Ectodermal cell (in vitro differentiated cells): ENCODE results near the gene CACNA1I.

Source experiments
- H3K27ac ChIP-seq: 2 replicates; pipeline ENCODE4 v1.7.0; 2013; ENCODE audit warnings: mild to moderate bottlenecking, low read depth, low read length; ENCODE audit not compliant: insufficient read depth, poor library complexity, severe bottlenecking
- H3K27me3 ChIP-seq: 2 replicates; pipeline ENCODE4 v1.7.0; 2013; ENCODE audit warnings: mild to moderate bottlenecking, low read length; ENCODE audit not compliant: insufficient read depth, control insufficient read depth, poor library complexity, severe bottlenecking
- H3K36me3 ChIP-seq: one replicate; pipeline ENCODE4 v1.7.0; 2013; ENCODE audit warnings: low read length; ENCODE audit not compliant: control insufficient read depth, insufficient read depth
- H3K4me1 ChIP-seq: one replicate; pipeline ENCODE4 v1.7.0; 2013; ENCODE audit warnings: low read length; ENCODE audit not compliant: control insufficient read depth, insufficient read depth
- H3K4me3 ChIP-seq: 2 replicates; pipeline ENCODE4 v1.7.0; 2013; ENCODE audit warnings: low read depth, low read length, control low read depth; ENCODE audit not compliant: insufficient read depth
- H3K9me3 ChIP-seq: 2 replicates; pipeline ENCODE4 v1.7.0; 2013; ENCODE audit warnings: mild to moderate bottlenecking, low read length, moderate library complexity; ENCODE audit not compliant: control insufficient read depth
- WGBS, 2 experiments: methylation state at CpG; one replicate each; pipeline ENCODE4 v1.1.7; 2013; ENCODE audit warnings: missing lambda C conversion rate in 2 of 2; 5-methylcytosine and 5-hydroxymethylcytosine counted together

The CACNA1I gene

DNA sequence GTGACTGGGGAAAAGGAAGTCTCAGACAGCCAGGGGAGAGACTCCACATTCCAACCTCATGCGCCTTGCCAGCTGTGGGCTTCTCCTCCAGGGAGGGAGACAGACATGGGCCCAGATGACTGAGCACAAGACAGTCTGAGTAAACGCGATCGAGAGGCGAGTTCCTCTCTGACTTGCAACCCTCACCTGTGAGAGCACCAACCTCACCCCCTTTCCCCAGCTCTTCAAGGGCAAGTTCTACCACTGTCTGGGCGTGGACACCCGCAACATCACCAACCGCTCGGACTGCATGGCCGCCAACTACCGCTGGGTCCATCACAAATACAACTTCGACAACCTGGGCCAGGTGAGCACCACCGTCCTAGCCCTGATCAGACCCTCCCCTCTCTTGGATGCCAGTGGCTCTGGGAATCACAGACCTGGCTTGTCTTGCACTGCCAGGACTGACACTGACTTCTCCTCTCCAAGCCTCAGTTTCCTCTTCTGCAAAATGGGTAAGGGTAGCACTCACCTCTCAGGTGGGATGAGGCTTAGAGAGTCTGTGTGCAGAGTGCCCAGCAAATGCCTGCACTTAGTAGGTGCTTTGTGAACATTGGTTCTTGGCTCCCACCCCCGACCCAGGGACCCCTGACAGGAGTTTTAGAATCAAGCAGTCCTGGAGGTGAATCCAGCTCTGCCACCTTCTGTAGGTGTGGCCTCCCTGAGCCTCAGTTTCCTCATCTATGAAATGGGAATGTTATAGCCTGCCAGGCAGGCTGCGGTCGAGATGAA lies 95.3 kb downstream of the CACNA1I start:
- peaks cover 35% of the 10 kb centered on the region for H3K27me3 ChIP-seq
- no peak overlapping the region for H3K4me3 ChIP-seq
- peaks cover 13% of the 10 kb centered on the region for H3K4me1 ChIP-seq
- 94 to 95% methylated on average over 16 of the region's 16 CpGs for WGBS, 2 experiments
- H3K9me3 ChIP-seq: no peaks in the 10 kb centered on the region
- H3K27ac ChIP-seq: no peak overlapping the region
- no peaks in the 10 kb centered on the region for H3K36me3 ChIP-seq

DNA sequence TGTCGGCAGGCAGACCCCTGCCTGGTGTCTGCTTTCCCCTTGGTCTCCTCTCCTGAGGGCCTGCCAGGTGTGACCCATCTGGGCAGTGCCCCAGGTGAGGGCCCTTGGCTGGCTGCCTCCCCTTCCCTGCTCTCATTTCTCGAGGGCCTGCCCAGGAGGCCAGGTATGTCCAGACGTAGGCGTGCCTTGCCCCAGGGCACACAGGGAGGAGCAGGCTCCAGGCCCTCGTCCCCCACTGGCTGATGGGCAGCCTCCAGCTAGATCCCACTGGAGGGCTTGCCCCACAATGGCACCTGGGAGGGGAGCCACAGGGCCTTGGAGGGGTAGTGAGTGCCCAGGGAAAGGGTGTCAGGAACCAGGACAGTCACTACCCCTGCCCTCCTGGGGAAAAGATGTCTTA lies 95.9 kb downstream of the CACNA1I start:
- Histone ChIP-seq H3K27me3 (peaks cover 29% of the 10 kb centered on the region), H3K27ac (no peak overlapping the region), H3K4me3 (no peak overlapping the region), H3K4me1 (peaks cover 13% of the 10 kb centered on the region), H3K9me3 (no peaks in the 10 kb centered on the region), H3K36me3 (no peaks in the 10 kb centered on the region)
- WGBS, 2 experiments: 85 to 86% methylated on average over 5 of the region's 5 CpGs

DNA sequence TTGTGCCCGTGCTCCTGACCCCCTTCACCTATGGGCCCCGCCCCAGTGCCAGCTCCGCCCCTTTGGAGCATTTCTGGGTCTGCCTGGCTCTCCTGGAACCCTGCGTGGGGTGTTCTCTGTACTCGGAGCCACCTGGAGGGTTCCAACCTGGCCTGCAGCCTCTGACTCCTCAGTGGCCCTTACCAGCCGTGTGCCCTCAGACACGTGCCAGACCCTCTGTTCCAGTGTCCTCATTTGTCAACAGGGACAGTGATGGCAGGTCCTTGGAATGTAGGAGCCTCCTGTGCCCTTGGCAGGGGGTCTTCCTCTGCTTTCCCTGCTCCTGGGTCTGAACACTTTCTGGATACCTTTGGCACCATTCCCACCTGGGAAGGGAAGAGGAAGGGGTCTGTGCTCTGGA lies 96.4 kb downstream of the CACNA1I start:
- Histone ChIP-seq H3K36me3 (no peaks in the 10 kb centered on the region), H3K4me1 (peaks cover 13% of the 10 kb centered on the region), H3K9me3 (no peaks in the 10 kb centered on the region), H3K4me3 (no peak overlapping the region), H3K27me3 (peaks cover 25% of the 10 kb centered on the region), H3K27ac (no peak overlapping the region)
- WGBS, 2 experiments: 70 to 74% methylated on average over 7 of the region's 7 CpGs

DNA sequence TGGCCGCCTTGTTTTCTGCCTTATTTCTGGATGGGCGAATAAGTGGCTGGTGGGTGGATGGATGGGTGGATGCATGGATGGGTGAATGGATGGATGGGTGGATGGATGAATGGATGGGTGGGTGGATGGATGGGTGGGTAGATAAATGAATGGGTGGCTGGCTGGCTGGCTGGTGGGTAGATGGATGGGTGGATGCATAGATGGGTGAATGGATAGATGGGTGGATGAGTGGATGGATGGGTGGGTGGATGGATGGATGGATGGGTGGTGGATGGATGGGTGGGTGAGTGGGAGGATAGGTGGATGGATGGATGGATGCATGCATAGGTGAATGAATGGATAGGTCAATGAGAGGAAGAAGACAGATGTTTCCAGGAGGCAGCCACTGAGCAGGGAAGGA lies 98.9 kb downstream of the CACNA1I start:
- H3K27ac ChIP-seq: no peak overlapping the region
- H3K36me3 ChIP-seq: no peaks in the 10 kb centered on the region
- 97 to 99% methylated on average over 2 of the region's 2 CpGs for WGBS, 2 experiments
- H3K4me3 ChIP-seq: no peak overlapping the region
- H3K27me3 ChIP-seq: no peaks in the 10 kb centered on the region
- no peaks in the 10 kb centered on the region for H3K9me3 ChIP-seq
- no peaks in the 10 kb centered on the region for H3K4me1 ChIP-seq

DNA sequence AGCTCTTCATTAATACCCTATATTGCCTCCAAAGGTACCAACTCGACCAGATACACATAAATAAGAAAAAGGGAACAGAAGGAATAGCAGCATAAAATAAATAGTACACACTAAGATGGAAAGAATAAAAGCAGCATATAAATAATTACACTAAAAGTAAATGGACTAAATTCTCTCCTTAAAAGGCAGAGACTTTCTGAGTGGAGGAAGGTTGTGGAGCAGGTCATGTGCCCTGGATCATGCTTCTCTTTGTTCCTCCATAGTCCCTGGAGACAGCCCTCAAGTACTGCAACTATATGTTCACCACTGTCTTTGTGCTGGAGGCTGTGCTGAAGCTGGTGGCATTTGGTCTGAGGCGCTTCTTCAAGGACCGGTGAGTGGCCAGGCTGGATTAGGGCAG lies 101.4 kb downstream of the CACNA1I start:
- Histone ChIP-seq H3K9me3 (no peaks in the 10 kb centered on the region), H3K4me3 (no peak overlapping the region), H3K27ac (no peak overlapping the region), H3K27me3 (no peaks in the 10 kb centered on the region), H3K36me3 (no peaks in the 10 kb centered on the region), H3K4me1 (no peaks in the 10 kb centered on the region)
- WGBS, 2 experiments: 96 to 98% methylated on average over 2 of the region's 3 CpGs

DNA sequence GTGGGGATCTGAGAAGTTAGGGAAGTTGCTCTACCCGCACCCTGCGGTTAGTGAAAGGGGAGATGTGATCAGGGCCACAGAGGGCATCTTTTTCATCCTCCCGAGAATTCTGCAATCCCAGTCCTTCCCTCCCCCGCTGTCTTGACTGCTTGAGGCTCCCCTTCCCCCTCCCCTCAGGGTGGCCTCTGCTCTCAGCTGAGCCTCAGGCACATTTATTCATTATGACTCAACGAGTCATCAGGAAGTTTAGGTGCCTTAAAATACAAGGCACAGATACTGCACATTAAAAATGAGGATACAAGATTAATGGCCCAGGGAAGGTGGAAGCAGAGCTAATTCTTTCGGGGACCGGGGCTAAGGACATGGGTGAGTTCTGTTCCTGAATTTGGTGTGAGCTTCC lies 104.0 kb downstream of the CACNA1I start:
- WGBS, 2 experiments: 64 to 69% methylated on average over 7 of the region's 7 CpGs
- Histone ChIP-seq H3K36me3 (no peaks in the 10 kb centered on the region), H3K27ac (no peak overlapping the region), H3K4me3 (no peak overlapping the region), H3K4me1 (no peaks in the 10 kb centered on the region), H3K27me3 (no peaks in the 10 kb centered on the region), H3K9me3 (no peaks in the 10 kb centered on the region)

DNA sequence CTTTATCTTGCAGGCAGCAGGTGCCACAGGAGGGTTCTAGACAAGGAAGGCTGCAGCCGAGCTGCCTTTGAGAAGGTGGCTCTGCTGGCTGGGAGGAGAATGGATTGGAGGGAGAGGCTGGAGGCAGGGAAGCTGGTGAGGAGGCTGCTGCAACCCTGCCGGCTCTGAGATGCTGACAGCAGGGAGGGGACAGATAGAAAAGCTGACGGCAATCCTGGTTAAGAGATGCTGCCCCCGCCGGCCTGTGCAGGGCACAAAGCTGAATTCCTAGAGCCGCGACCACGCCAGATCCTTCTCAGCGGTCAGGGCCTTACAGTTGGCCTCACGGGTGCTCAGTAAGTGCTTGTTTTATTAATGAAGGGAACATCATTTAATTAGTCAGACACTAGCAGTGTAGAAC lies 105.4 kb downstream of the CACNA1I start:
- H3K36me3 ChIP-seq: no peaks in the 10 kb centered on the region
- H3K27me3 ChIP-seq: no peaks in the 10 kb centered on the region
- WGBS, 2 experiments: 63 to 65% methylated on average over 10 of the region's 10 CpGs
- H3K9me3 ChIP-seq: no peaks in the 10 kb centered on the region
- no peak overlapping the region for H3K27ac ChIP-seq
- H3K4me1 ChIP-seq: no peaks in the 10 kb centered on the region
- H3K4me3 ChIP-seq: no peak overlapping the region

DNA sequence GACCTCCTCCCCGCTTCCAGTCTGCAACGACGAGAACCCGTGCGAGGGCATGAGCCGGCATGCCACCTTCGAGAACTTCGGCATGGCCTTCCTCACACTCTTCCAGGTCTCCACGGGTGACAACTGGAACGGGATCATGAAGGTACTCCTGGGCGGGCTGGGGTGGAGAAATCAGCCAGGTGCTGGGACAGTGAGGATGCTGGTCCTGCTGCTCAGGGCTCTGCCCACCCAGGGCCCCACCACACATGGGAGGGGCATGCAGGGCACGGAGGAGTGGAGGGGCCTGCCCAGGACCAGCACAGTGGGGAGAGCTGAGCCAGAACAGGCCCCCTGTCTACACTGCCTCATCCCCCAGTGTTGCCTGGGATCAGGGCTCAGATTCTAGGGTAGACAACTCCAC lies 107.4 kb downstream of the CACNA1I start:
- H3K36me3 ChIP-seq: no peaks in the 10 kb centered on the region
- H3K27me3 ChIP-seq: no peaks in the 10 kb centered on the region
- H3K4me3 ChIP-seq: no peak overlapping the region
- H3K9me3 ChIP-seq: no peaks in the 10 kb centered on the region
- H3K27ac ChIP-seq: no peak overlapping the region
- H3K4me1 ChIP-seq: no peaks in the 10 kb centered on the region
- 94 to 95% methylated on average over 12 of the region's 12 CpGs for WGBS, 2 experiments

DNA sequence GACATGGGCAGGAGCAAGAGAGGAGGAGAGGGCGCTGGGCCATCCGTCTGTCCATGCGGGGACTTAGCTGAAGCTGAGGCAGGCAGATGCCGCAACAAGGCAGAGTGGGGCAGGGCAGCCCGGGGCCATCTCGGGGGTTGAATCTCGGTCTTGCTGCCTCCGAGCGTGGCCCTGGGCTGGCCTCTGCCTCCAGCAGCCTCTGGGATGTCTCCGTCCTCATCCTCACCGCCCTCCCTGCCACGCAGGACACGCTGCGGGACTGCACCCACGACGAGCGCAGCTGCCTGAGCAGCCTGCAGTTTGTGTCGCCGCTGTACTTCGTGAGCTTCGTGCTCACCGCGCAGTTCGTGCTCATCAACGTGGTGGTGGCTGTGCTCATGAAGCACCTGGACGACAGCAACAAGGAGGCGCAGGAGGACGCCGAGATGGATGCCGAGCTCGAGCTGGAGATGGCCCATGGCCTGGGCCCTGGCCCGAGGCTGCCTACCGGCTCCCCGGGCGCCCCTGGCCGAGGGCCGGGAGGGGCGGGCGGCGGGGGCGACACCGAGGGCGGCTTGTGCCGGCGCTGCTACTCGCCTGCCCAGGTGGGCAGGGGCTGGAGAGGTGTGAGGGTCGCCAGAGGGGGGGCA lies 108.4 kb downstream of the CACNA1I start:
- Histone ChIP-seq H3K4me3 (no peak overlapping the region), H3K4me1 (no peaks in the 10 kb centered on the region), H3K36me3 (no peaks in the 10 kb centered on the region), H3K27me3 (no peaks in the 10 kb centered on the region), H3K9me3 (no peaks in the 10 kb centered on the region), H3K27ac (no peak overlapping the region)
- 92 to 95% methylated on average over 47 of the region's 47 CpGs for WGBS, 2 experiments

DNA sequence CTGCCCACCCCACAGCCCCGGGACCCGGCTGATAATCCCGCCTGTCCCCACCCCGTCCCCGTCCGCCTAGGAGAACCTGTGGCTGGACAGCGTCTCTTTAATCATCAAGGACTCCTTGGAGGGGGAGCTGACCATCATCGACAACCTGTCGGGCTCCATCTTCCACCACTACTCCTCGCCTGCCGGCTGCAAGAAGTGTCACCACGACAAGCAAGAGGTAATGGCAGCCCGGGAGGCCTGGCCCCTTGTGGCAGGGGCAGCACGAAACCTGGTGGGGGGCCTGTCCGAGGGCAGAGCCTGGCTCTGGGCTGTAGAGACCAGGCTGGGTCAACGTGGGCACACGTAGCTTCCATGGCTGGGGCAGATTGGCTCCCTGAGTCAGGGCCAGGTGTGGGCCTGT lies 109.1 kb downstream of the CACNA1I start:
- H3K27me3 ChIP-seq: no peaks in the 10 kb centered on the region
- H3K4me3 ChIP-seq: no peak overlapping the region
- 93 to 94% methylated on average over 17 of the region's 17 CpGs for WGBS, 2 experiments
- H3K27ac ChIP-seq: no peak overlapping the region
- H3K36me3 ChIP-seq: no peaks in the 10 kb centered on the region
- H3K9me3 ChIP-seq: no peaks in the 10 kb centered on the region
- peaks cover 3% of the 10 kb centered on the region for H3K4me1 ChIP-seq
